Hematopoietic multipotent progenitor cell (in vitro differentiated cells): Measurements from ENCODE around the gene TRIM3. TPM values are rescaled to one million over a fixed set of nuclear protein-coding genes. Genes with fewer than 3 reads are reported as not detected.

Source experiments
- DNase-seq, 3 donors: peaks; one replicate each; pipeline ENCODE4 v3.0.0-alpha.2; 2011 to 2015; ENCODE audit warnings: low read depth in 2 of 3, low spot score in 2 of 3
- total RNA-seq: library from RNA; depleted of rRNA; stranded (reverse); fragments of >200 nt; gene quantifications from one replicate; pipeline ENCODE4 v1.2.3, GENCODE V29; 2012

The TRIM3 gene
- total RNA-seq, 1 donor: 21.3 TPM

GRCh38 chr11:6481012-6481923 lies 7.5 kb upstream of the TRIM3 start, which contains the start of the genes ARFIP2 and TIMM10B:
ARFIP2 (minus strand) TSS chr11:6481331; CDS start chr11:6480421, 910 bp downstream.
TIMM10B (plus strand) TSS chr11:6481501; CDS start chr11:6481517, 16 bp downstream.
- peak; percentile 89 to 98 (median 98) for DNase-seq

GRCh38 chr11:6480299-6480914 lies 6.7 kb upstream of the TRIM3 start:
- DNase-seq: no peak

GRCh38 chr11:6476571-6476970 lies 2.8 kb upstream of the TRIM3 start:
- no peak for DNase-seq

- peak in 2 of 3 donors; percentile 12 to 14 for DNase-seq
Observed at GRCh38 chr11:6475936-6476335, 2.2 kb upstream of the TRIM3 start.

- no peak for DNase-seq
Observed at GRCh38 chr11:6474806-6475500, 1.2 kb upstream of the TRIM3 start.

GRCh38 chr11:6474413-6474792 lies 662 bp upstream of the TRIM3 start:
- peak in 1 of 3 donors; percentile 15 for DNase-seq

- DNase-seq: no peak
Observed at GRCh38 chr11:6472934-6473333, 807 bp downstream of the TRIM3 start.

- no peak for DNase-seq
Observed at GRCh38 chr11:6469599-6469998, 4.1 kb downstream of the TRIM3 start.

DNA sequence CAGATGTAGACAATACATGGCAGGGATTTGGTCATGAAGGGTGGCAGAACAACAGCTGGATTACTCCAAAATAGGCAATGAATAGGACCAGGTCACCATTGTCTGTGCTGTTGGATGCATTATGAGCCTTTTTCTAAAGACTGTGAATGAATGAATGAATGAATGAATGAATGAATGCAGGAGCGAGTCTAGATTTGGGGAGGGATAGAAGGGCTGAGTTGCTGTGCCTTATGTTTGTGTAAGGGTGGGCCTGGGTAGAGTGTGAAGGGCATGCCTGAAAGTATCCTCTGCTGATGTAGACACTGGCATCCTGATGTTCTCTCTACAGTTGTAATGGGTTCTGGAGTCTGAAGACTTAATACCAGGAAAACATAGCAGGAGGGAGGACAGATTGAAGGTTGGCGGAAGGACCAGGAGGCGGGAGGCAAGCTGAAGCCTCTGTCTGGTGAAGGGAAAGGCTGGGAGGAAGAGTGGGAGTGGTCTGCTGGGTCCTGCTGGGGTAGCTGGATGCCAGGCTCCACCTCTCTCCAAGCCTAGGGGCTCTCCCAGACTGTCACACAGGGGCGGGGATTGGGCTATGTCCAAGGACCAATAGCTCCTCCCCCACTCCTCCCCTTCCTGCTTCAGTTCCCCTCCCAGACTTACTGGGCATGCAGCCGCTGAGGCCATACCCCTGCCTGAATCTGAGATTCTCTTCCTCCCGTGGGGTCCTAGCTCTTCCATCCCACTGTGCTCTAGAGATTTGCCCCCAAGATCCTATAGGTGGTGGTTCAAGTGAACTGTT lies 4.8 kb downstream of the TRIM3 start:
- DNase-seq: peak in 2 of 3 donors; percentile 89 to 92

GRCh38 chr11:6459099-6459450 lies 14.7 kb downstream of the TRIM3 start:
- DNase-seq: no peak

GRCh38 chr11:6458352-6459098 lies 15.2 kb downstream of the TRIM3 start:
- DNase-seq: no peak

GRCh38 chr11:6457581-6458320 lies 16.0 kb downstream of the TRIM3 start:
- no peak for DNase-seq

GRCh38 chr11:6456361-6457073 lies 17.2 kb downstream of the TRIM3 start:
- no peak for DNase-seq

DNA sequence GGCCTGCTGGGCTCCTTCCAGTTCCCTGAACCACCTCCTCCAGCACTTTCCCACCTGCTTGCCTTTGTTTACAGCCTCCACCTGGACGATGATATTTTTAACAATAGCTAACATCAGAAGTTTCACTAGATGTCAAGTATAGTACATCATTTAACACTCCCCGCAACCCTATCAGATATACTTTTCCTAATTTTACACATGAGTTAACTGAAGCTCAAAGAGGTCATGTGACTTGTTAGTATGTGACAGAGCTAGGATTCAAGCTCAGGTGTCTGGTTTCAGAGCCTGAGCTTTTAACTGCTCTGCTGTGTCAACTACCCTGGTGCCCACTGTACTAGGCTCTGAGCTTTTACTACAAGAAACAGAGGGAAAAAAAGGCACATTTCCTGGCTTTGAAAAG lies 18.7 kb downstream of the TRIM3 start:
- DNase-seq: no peak

DNA sequence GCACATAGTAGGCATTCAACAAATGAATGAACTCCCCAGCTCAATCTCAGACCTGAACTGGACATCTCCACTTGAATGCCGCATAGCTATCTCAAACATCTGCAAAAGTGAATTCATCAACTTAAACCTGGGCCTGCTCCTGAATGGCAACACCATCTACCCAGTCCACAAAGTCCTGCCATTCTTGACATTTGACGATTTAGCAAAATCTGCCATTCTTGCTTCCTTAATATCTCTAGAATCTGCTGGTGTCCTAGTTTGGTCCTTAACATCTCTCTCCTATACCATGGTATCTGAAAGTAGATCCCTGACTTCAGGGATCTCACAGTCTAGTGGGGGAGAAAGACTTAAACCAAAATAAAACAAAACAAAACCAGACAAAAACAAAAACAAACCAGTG lies 20.6 kb downstream of the TRIM3 start:
- no peak for DNase-seq

DNA sequence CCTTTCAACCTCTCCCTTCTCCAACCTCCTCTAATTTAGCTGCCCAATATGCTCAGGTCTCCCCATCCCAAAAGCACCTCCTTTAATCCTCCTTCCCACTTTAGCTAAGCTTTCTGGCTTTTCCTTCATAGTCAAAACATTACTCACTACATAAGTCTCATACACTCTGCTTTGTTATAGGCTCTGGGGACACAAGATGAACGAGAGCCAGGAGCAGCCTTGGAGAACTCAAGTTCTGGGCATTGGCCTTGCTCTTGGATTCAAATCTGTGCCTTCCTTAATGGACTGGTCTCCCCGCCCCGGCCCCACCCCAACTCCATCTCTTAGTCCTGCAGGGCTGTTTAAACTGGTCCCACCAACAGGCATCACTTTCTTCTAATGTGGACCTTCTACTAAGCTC lies 21.5 kb downstream of the TRIM3 start:
- DNase-seq: no peak

GRCh38 chr11:6448574-6448973 lies 25.2 kb downstream of the TRIM3 start:
- DNase-seq: no peak

DNA sequence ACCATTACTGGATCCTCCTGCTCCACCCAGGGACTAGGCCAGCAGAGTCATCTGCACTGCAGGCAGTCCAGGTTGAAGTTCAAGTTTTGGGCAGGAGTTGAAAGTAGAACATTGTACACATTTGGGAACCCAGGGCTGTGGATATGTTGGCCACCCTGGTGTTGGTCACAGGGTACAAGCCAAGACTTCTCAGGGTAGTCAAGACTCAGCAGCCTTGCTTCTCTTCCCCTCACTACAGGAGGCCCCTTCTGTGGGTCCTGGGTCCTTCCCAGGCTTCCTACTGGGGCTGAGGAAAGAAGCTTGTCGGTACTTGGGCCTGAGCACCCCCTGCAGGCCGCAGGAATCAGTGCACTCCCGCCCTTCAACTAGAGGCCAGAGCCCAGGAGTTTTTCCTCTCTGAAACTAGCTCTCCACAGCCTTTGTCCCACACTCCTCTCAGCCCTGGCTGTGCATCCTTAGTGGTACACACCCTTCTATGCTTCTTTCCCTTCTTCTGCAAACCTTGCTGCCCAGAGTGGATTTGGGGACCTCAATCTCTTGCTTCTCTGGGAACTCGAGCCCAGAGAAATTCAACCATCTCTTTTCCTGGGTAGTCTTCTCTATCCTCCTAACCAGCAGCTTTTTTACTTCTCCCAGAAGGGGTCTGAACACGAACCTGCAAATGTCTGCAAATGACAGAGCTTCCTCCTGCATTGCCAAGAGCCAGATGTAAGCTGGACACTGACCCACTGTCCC lies 30.3 kb downstream of the TRIM3 start:
- DNase-seq: peak; percentile 37 to 61 (median 42)
